Natural killer cell (primary cell): ENCODE results near the gene NPAS3. TPM values are rescaled to one million over a fixed set of nuclear protein-coding genes. Genes with fewer than 3 reads are reported as not detected.

Experiments used
- ATAC-seq, 3 donors: fragments of 150-1000 bp in 2 of 3; fragments of 200-7000 bp in 1 of 3; cut with Tn5 transposase; 1 replicate in 1 of 3; 2 replicates in 2 of 3; pipeline ENCODE4 v1.10.0; 2021; ENCODE audit warnings: mild to moderate bottlenecking in 2 of 3, moderate library complexity in 2 of 3
- DNase-seq, 2 donors: peaks; one replicate each; pipeline versions ENCODE4 v3.0.0 to v3.0.0-alpha.2; 2013 to 2021; ENCODE audit warnings: mixed read lengths in 1 of 2
- H3K27ac ChIP-seq: one replicate; pipeline ENCODE4 v1.5.1; 2013; ENCODE audit warnings: mild to moderate bottlenecking, low read length
- H3K27me3 ChIP-seq: one replicate; pipeline ENCODE4 v1.6.1; 2013; ENCODE audit warnings: low read length; ENCODE audit not compliant: control insufficient read depth, insufficient read depth
- H3K36me3 ChIP-seq: one replicate; pipeline ENCODE4 v1.6.1; 2013; ENCODE audit warnings: low read length; ENCODE audit not compliant: control insufficient read depth, insufficient read depth
- H3K4me1 ChIP-seq: one replicate; pipeline ENCODE4 v1.6.1; 2013; ENCODE audit warnings: low read length; ENCODE audit not compliant: control insufficient read depth, insufficient read depth
- H3K4me3 ChIP-seq: one replicate; pipeline ENCODE4 v1.5.1; 2013; ENCODE audit warnings: low read length
- H3K9me3 ChIP-seq: one replicate; pipeline ENCODE4 v1.6.1; 2013; ENCODE audit warnings: low read length; ENCODE audit not compliant: control insufficient read depth, insufficient read depth
- H3K27ac Mint-ChIP-seq, 2 donors: one replicate each; pipeline ENCODE4 v1.8.0; 2022; ENCODE audit warnings: mild to moderate bottlenecking in 2 of 2, mixed read lengths in 2 of 2, moderate library complexity in 1 of 2
- H3K27me3 Mint-ChIP-seq, 2 donors: one replicate each; pipeline ENCODE4 v1.8.0; 2022; ENCODE audit warnings: low read depth in 2 of 2, mixed read lengths in 2 of 2
- H3K36me3 Mint-ChIP-seq: one replicate; pipeline ENCODE4 v1.8.0; 2022; ENCODE audit warnings: mixed read lengths
- H3K4me1 Mint-ChIP-seq, 2 donors: one replicate each; pipeline ENCODE4 v1.8.0; 2022; ENCODE audit warnings: mixed read lengths in 2 of 2
- H3K4me3 Mint-ChIP-seq: one replicate; pipeline ENCODE4 v1.8.0; 2022; ENCODE audit warnings: mild to moderate bottlenecking, moderate library complexity, mixed read lengths
- H3K9me3 Mint-ChIP-seq, 2 donors: one replicate each; pipeline ENCODE4 v1.8.0; 2022; ENCODE audit warnings: mixed read lengths in 2 of 2
- WGBS: methylation state at CpG from one replicate; pipeline ENCODE4 v1.1.7; 2013; ENCODE audit warnings: missing lambda C conversion rate; ENCODE audit not compliant: insufficient coverage; 5-methylcytosine and 5-hydroxymethylcytosine counted together
- intact Hi-C: fragments of 100-400 bp; cut with micrococcal nuclease; formaldehyde crosslinking; loops from one replicate; pipeline ENCODE4 v1.14.2; 2022
- total RNA-seq, 4 donors: library from RNA; stranded (reverse); fragments of 120-200 nt in 1 of 4; gene quantifications; one replicate each; pipeline versions ENCODE4 v1.2.3 to v1.2.4, GENCODE V29; 2013 to 2022
- TF ChIP-seq, protein P1 (sequence below): fragments of 200-600 bp; IDR thresholded peaks from one replicate; pipeline ENCODE4 v1.8.0; 2022; ENCODE audit warnings: antibody characterized with exemption

The NPAS3 gene
- total RNA-seq, 3 donors from 2014 or later (not counting 1 experiment from before 2014, with no cell fraction given): not detected

GRCh38 chr14:33541171-33541570 lies 602.5 kb downstream of the NPAS3 start:
- H3K27me3 Mint-ChIP-seq: no peaks in the 10 kb centered on the region
- peaks cover 0 to 2% of the 10 kb centered on the region in 2 donors for H3K9me3 Mint-ChIP-seq
- no peaks in the 10 kb centered on the region for H3K4me1 Mint-ChIP-seq
- peaks cover 3% of the 10 kb centered on the region for H3K9me3 ChIP-seq
- WGBS: 100% methylated on average over 2 of the region's 2 CpGs
- no peak overlapping the region for H3K27ac ChIP-seq
- no peaks in the 10 kb centered on the region for H3K4me1 ChIP-seq
- intact Hi-C loops: no loop called here
- DNase-seq: no peak
- H3K27ac Mint-ChIP-seq: no peak overlapping the region
- no peak overlapping the region for H3K4me3 Mint-ChIP-seq
- TF ChIP-seq, protein P1, sequence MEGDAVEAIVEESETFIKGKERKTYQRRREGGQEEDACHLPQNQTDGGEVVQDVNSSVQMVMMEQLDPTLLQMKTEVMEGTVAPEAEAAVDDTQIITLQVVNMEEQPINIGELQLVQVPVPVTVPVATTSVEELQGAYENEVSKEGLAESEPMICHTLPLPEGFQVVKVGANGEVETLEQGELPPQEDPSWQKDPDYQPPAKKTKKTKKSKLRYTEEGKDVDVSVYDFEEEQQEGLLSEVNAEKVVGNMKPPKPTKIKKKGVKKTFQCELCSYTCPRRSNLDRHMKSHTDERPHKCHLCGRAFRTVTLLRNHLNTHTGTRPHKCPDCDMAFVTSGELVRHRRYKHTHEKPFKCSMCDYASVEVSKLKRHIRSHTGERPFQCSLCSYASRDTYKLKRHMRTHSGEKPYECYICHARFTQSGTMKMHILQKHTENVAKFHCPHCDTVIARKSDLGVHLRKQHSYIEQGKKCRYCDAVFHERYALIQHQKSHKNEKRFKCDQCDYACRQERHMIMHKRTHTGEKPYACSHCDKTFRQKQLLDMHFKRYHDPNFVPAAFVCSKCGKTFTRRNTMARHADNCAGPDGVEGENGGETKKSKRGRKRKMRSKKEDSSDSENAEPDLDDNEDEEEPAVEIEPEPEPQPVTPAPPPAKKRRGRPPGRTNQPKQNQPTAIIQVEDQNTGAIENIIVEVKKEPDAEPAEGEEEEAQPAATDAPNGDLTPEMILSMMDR: no peak
- no peaks in the 10 kb centered on the region for H3K36me3 Mint-ChIP-seq
- no peaks in the 10 kb centered on the region for H3K27me3 ChIP-seq
- H3K4me3 ChIP-seq: no peak overlapping the region
- H3K36me3 ChIP-seq: no peaks in the 10 kb centered on the region
- ATAC-seq: no peak

GRCh38 chr14:33542338-33543287 lies 603.9 kb downstream of the NPAS3 start:
- Histone ChIP-seq H3K36me3 (no peaks in the 10 kb centered on the region), H3K27me3 (no peaks in the 10 kb centered on the region), H3K4me1 (no peaks in the 10 kb centered on the region), H3K27ac (no peak overlapping the region), H3K9me3 (peaks cover 2% of the 10 kb centered on the region), H3K4me3 (no peak overlapping the region)
- DNase-seq (no peak), ATAC-seq (no peak)
- Mint-ChIP-seq H3K4me1 (no peaks in the 10 kb centered on the region), H3K36me3 (no peaks in the 10 kb centered on the region), H3K9me3 (peaks cover 0 to 4% of the 10 kb centered on the region in 2 donors), H3K4me3 (no peak overlapping the region), H3K27me3 (no peaks in the 10 kb centered on the region), H3K27ac (no peak overlapping the region)
- intact Hi-C loops: no loop called here
- TF ChIP-seq, protein P1: no peak
- 71% methylated on average over 10 of the region's 11 CpGs for WGBS

- Mint-ChIP-seq H3K36me3 (no peaks in the 10 kb centered on the region), H3K9me3 (peaks cover 0 to 2% of the 10 kb centered on the region in 2 donors), H3K4me3 (no peak overlapping the region), H3K4me1 (no peaks in the 10 kb centered on the region), H3K27me3 (no peaks in the 10 kb centered on the region), H3K27ac (no peak overlapping the region)
- Histone ChIP-seq H3K4me1 (no peaks in the 10 kb centered on the region), H3K9me3 (no peaks in the 10 kb centered on the region), H3K36me3 (no peaks in the 10 kb centered on the region), H3K27ac (no peak overlapping the region), H3K4me3 (no peak overlapping the region), H3K27me3 (no peaks in the 10 kb centered on the region)
- ATAC-seq: no peak
- DNase-seq: no peak
- TF ChIP-seq, protein P1: no peak
- 90% methylated on average over 2 of the region's 2 CpGs for WGBS
- intact Hi-C loops: no loop called here
These were observed 607.0 kb downstream of the NPAS3 start for GRCh38 chr14:33545696-33546095.
